Nucleus accumbens (tissue), 56 donors: ENCODE data around the gene HCRTR2.
"Not testable (repeated sequence)": the region's sequence is repeated elsewhere in the genome, so short reads cannot be mapped to it uniquely, and the experiment has no call there.

Experiments
- DNase-seq, 56 donors: peaks; one replicate each; lab custom pipeline; 2025; lab: John Stamatoyannopoulos, UW

HCRTR2 gene

GRCh38 chr6:55210952-55211351 is 36.6 kb downstream of the HCRTR2 start:
- DNase-seq = no peak

DNA sequence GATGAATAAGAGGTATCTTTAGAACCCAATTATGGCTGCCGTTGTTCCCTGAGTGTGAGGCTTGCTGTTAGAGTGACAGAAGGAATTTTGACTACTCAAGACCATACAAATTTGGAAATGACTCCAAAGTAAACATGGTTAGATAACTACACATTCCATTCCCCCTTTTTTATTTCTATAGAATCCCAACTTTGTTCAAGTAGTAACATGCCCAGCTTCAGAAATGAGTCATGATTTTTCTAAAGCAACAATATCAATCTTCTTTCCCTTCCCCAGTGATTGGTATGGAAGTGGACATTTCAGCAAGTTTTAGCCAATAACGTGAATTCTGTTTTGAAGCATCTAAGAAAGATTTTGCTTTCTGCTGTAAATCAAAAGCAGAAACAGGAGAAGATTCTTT is 37.8 kb downstream of the HCRTR2 start:
- DNase-seq = no peak

- DNase-seq = no peak
Observed at GRCh38 chr6:55220961-55221360, 46.6 kb downstream of the HCRTR2 start.

DNA sequence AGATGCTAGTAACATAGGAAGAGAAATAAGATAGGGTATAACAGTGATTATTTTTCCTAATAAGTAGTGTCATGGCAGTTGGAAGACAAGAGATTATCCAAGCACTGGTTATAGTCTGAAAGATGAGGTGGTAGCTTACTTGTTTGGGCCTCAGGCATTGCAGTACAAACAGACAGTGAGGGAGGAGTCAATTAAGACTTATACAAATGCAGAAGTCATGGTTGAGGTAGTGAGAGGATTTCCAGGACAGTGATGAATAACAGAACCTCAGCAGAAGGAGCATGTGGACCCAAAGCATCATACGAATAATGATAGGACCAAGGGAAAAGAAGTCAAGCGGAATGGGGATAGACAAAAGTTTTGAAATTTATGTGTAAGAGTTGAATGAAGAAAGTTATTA is 53.5 kb downstream of the HCRTR2 start:
- no peak for DNase-seq

- no peak for DNase-seq
Observed at GRCh38 chr6:55239099-55239498, 64.8 kb downstream of the HCRTR2 start.

DNA sequence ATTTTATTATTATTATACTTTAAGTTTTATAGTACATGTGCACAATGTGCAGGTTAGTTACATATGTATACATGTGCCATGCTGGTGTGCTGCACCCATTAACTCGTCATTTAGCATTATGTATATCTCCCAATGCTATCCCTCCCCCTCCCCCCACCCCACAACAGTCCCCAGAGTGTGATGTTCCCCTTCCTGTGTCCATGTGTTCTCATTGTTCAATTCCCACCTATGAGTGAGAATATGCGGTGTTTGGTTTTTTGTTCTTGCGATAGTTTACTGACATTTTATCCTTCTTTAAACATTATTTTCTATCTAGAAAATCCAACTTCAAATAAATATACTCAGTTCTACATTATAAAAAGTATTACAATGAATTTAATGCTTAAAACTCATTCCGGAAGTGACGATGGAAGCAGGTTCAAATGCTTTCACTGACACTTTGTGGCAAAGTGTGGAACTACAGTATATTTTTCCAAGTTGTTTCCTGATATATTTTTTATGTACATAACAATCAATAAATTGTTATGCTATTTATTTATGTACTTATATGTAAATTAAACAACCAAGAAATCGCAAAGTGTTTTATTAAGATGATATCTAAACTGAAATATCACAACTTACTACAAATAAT is 66.8 kb downstream of the HCRTR2 start:
- not testable (repeated sequence) for DNase-seq

GRCh38 chr6:55250400-55250799 is 76.1 kb downstream of the HCRTR2 start:
- no peak for DNase-seq

- DNase-seq = no peak
Observed at GRCh38 chr6:55255113-55255512, 80.8 kb downstream of the HCRTR2 start.

DNA sequence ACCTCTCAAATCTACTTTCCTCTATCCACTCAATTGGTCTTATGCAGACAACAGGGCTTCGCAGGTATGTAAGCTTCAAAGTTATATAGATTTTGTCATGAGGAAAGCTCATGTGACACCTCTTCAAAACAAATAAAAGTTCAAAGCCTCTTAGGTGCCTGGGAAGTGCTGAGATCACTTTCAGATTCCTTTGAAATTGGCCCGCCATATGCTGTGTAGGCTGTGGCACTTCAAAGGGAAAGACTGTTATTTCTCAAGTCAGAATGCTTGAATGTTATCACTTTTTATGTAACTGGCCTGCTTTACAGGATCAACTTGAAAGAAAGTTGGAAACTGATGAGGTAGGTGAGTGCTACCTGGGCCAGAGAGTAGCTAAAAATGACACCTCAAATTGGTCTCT is 85.9 kb downstream of the HCRTR2 start:
- DNase-seq = no peak

DNA sequence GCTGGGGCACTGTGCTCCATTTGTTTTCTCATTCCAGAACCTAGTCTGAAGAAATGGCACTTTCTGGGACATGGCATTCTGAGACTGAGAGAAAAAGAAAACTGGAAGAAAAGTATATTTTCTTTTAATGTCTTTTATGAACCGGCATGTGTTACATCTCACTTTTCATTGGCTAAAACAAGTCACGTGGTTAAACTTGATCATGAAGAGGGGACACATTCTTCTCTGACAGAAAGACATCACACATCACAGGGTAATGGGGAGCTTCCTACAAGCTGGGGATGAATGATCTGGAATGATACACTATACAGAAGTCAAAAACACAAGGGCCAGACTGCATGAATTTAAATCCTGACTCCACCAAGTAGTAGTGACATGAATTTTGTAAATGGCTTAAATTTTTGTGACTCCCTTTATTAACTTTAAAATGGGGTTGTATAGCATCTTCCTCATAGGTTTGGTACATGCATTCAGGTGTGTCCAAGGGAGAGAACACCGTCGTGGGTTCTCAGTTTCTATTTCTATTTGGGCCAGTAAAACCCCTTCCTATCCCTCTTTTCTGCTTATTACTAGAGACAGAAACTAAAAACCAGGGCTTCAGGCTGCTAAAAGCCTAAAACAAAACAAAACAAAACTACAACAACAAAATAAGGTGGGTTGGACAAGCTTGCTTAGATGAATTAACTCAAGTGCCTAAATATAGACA is 91.2 kb downstream of the HCRTR2 start:
- DNase-seq = no peak

DNA sequence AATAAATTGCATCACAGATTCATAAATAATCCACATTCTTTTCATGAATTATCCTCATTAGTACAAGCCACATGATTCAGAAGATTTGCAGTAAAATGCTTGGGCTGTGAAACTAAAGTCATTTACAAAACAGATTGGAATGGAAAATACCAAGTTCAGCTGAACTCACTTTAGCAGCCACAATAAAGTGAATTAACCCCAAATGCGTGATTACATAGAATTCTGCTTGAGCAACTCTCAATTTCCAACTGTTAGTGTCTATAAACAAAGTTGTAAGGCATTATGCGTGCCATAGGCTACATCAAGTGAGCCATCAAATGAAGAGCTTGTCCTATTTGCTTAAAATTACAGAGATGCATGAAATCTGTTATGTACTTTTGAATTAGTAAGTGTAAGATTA is 92.6 kb downstream of the HCRTR2 start:
- DNase-seq = no peak

DNA sequence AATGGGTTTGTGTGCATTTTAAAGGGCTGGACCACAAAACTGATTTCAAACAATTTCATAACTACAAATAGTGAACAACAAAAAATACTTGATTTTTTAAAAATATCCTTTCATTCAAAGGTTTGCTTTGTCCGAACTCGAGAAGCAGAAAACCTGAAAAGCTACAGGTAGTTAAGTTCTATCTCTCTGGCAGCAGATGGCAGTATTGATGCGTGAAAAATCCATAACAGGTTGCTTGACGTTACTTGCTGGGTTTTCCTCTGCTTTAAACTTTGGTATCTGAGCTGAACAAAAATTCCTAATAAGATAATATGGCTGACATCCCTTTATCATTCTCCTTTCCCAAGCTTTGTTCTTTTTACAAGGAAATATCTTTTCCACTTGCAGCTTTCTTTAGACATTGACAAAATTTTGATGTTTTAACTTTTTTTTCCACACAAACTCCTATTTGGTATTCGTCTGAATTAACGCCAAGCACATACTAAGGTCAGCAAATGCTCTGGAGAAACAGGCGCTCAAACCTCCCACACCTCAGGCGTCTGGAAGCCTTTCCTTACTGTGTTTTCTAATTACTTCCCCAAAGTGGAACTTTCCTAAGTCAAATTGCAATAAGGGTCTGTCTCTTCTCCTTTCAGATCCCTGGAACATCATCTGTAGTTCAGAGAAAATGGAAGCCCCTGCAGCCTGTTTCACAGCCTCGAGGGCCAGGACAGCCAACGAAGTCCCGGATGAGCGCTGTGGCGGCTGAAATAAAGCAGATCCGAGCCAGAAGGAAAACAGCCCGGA is 102.6 kb downstream of the HCRTR2 start:
- DNase-seq = peak in 5 of 56 donors; percentile 0 to 19 (median 6)

DNA sequence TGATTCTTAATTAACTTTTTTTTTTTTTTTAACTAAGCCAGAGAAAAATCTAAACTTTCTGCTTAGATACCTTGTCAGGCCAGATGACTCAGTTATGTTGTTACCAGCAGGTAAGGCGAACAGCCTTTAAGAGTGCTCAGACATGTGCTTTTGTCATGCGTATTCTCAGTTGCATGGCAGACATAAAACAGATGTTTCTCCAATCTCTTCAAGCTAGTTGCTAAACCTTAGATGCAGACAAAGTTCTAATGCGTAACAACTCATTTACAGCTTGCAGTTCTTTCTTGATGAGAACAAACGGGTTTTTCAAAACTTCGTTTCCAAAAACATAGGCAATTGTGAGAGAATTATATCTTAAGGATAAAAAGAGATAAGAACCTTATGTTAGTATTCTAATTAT is 103.3 kb downstream of the HCRTR2 start:
- no peak for DNase-seq

GRCh38 chr6:55281215-55281614 is 106.9 kb downstream of the HCRTR2 start:
- no peak for DNase-seq

DNA sequence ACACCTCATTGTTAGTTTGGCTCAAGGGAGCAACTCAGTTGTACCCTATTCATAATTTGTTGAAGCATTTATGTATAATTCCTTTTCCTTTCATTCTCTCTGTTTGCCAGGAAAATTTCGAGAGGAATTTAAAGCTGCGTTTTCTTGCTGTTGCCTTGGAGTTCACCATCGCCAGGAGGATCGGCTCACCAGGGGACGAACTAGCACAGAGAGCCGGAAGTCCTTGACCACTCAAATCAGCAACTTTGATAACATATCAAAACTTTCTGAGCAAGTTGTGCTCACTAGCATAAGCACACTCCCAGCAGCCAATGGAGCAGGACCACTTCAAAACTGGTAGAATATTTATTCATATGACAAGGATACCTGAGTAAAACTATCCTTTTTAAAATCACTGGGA is 107.8 kb downstream of the HCRTR2 start:
- DNase-seq = no peak

DNA sequence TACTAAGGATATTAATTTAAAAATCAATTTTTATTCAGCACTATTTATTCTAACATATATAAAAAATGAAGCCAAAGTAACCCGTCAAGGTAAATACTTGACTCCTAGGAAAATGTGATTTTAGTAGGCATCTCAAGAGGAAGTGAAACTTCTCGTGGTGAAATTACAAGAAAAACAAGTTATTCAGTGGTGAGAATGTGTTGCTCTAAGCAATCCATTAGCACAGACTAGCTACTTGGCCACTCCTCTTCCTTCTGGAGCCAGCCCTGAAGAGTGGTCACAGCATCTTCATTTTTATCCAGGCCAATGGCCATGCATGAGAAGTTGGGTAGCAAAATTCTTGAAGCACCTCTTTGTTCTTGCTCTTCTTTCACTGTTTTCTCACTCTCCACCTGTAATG is 112.5 kb downstream of the HCRTR2 start:
- DNase-seq = no peak

GRCh38 chr6:55290736-55291135 is 116.4 kb downstream of the HCRTR2 start:
- no peak for DNase-seq

- no peak for DNase-seq
Observed at GRCh38 chr6:55293116-55293515, 118.8 kb downstream of the HCRTR2 start.

- not testable (repeated sequence) for DNase-seq
Observed at GRCh38 chr6:55297214-55297613, 122.9 kb downstream of the HCRTR2 start.

- no peak for DNase-seq
Observed at GRCh38 chr6:55299286-55299985, 125.1 kb downstream of the HCRTR2 start.

GRCh38 chr6:55304747-55305146 is 130.4 kb downstream of the HCRTR2 start:
- DNase-seq = no peak
